KMS-11 (cell line): Measurements from ENCODE around the gene RPA1.
"Not testable (repeated sequence)": the region's sequence is repeated elsewhere in the genome, so short reads cannot be mapped to it uniquely, and the experiment has no call there.

ENCODE experiments used
- H2AFZ ChIP-seq: fragments of 200-600 bp; sonication (generic); 2 replicates; pipeline ENCODE4 v1.6.1; 2016; ENCODE audit warnings: antibody characterized with exemption, mixed run types, low read depth
- H3K27ac ChIP-seq: fragments of 200-600 bp; sonication (generic); 2 replicates; pipeline ENCODE4 v1.6.1; 2016; ENCODE audit warnings: mild to moderate bottlenecking, mixed run types
- H3K27me3 ChIP-seq: fragments of 200-600 bp; sonication (generic); 2 replicates; pipeline ENCODE4 v1.6.1; 2017; ENCODE audit warnings: mild to moderate bottlenecking, low read depth, mixed run types, moderate library complexity; ENCODE audit not compliant: insufficient read depth
- H3K36me3 ChIP-seq: fragments of 200-600 bp; sonication (generic); 2 replicates; pipeline ENCODE4 v1.6.1; 2017; ENCODE audit warnings: mild to moderate bottlenecking, mixed run types; ENCODE audit not compliant: insufficient read depth
- H3K4me1 ChIP-seq: fragments of 200-600 bp; sonication (generic); 2 replicates; pipeline ENCODE4 v1.6.1; 2016; ENCODE audit warnings: mild to moderate bottlenecking, low read depth, mixed run types; ENCODE audit not compliant: poor library complexity, severe bottlenecking
- H3K4me2 ChIP-seq: fragments of 200-600 bp; sonication (generic); 2 replicates; pipeline ENCODE4 v1.7.0; 2016; ENCODE audit warnings: mild to moderate bottlenecking, mixed run types
- H3K4me3 ChIP-seq: fragments of 200-600 bp; sonication (generic); IDR thresholded peaks from 2 replicates; pipeline ENCODE4 v1.6.1; 2017; ENCODE audit warnings: low read depth, low read length, mixed read lengths; ENCODE audit not compliant: insufficient read depth
- H3K79me2 ChIP-seq: fragments of 200-600 bp; sonication (generic); 2 replicates; pipeline ENCODE4 v1.6.1; 2016; ENCODE audit warnings: low read depth, mixed run types; ENCODE audit not compliant: insufficient read depth
- H3K9ac ChIP-seq: fragments of 200-600 bp; sonication (generic); 2 replicates; pipeline ENCODE4 v1.6.1; 2016; ENCODE audit warnings: mild to moderate bottlenecking, mixed run types
- H4K20me1 ChIP-seq: fragments of 200-600 bp; sonication (generic); 2 replicates; pipeline ENCODE4 v1.6.1; 2016; ENCODE audit warnings: mild to moderate bottlenecking, mixed run types; ENCODE audit not compliant: insufficient read depth
- TF ChIP-seq, protein P1 (sequence below): fragments of 200-600 bp; sonication (generic); conservative IDR thresholded peaks from 2 replicates; pipeline ENCODE4 v1.6.1; 2017; ENCODE audit warnings: low read depth, mild to moderate bottlenecking, antibody characterized with exemption, low read length, moderate library complexity, mixed read lengths

Gene RPA1

DNA sequence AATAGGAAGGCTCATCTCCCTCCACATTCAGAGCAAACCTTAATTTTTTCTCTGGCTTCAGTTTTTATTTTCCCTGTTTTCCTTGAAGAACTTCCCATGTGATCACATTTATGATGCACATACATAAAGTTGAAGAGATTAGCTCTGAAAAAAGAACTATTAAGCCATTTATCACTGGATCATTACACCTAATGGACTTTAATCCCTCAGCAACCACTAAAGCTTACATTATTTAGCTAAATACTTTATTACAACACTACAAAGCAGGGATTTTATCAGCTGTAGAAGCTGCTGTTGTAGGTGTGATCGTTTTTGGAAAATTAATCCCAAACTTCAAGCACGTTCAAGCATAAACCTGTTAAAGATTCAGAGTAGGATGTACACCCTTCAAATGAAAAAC lies 21.2 kb upstream of the RPA1 start:
- Histone ChIP-seq H3K4me2 (no peak overlapping the region), H3K4me1 (no peaks in the 10 kb centered on the region), H3K9ac (no peak overlapping the region), H2AFZ (no peak overlapping the region), H4K20me1 (no peaks in the 10 kb centered on the region), H3K79me2 (no peaks in the 10 kb centered on the region), H3K27me3 (no peaks in the 10 kb centered on the region), H3K4me3 (no peak overlapping the region), H3K36me3 (no peaks in the 10 kb centered on the region), H3K27ac (no peak overlapping the region)
- TF ChIP-seq, protein P1, sequence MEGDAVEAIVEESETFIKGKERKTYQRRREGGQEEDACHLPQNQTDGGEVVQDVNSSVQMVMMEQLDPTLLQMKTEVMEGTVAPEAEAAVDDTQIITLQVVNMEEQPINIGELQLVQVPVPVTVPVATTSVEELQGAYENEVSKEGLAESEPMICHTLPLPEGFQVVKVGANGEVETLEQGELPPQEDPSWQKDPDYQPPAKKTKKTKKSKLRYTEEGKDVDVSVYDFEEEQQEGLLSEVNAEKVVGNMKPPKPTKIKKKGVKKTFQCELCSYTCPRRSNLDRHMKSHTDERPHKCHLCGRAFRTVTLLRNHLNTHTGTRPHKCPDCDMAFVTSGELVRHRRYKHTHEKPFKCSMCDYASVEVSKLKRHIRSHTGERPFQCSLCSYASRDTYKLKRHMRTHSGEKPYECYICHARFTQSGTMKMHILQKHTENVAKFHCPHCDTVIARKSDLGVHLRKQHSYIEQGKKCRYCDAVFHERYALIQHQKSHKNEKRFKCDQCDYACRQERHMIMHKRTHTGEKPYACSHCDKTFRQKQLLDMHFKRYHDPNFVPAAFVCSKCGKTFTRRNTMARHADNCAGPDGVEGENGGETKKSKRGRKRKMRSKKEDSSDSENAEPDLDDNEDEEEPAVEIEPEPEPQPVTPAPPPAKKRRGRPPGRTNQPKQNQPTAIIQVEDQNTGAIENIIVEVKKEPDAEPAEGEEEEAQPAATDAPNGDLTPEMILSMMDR: no peak

DNA sequence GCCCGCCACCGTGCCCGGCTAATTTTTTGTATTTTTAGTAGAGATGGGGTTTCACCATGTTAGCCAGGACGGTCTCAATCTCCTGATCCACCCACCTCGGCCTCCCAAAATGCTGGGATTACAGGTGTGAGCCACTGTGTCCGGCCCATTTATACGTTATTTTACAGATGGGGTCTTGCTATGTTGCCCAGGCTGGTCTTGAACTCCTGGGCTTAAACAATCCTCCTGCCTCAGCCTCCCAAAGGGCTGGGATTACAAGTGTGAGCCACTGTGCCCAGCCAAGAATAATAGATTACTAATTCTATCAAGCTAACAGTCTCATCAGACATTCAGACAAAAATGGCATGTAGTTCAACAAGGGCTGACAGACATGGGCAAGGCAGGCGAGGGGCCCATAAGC lies 20.0 kb upstream of the RPA1 start:
- not testable (repeated sequence) for H2AFZ ChIP-seq, H3K27ac ChIP-seq, H4K20me1 ChIP-seq, H3K27me3 ChIP-seq, H3K4me3 ChIP-seq, H3K79me2 ChIP-seq, H3K9ac ChIP-seq, H3K4me1 ChIP-seq, H3K36me3 ChIP-seq, H3K4me2 ChIP-seq

- Histone ChIP-seq H4K20me1 (no peaks in the 10 kb centered on the region), H3K27ac (no peak overlapping the region), H2AFZ (no peak overlapping the region), H3K4me1 (no peaks in the 10 kb centered on the region), H3K27me3 (no peaks in the 10 kb centered on the region), H3K79me2 (no peaks in the 10 kb centered on the region), H3K9ac (no peak overlapping the region), H3K4me3 (no peak overlapping the region), H3K36me3 (no peaks in the 10 kb centered on the region), H3K4me2 (no peak overlapping the region)
- TF ChIP-seq, protein P1: no peak
Observed at GRCh38 chr17:1810450-1811103, 19.2 kb upstream of the RPA1 start.

DNA sequence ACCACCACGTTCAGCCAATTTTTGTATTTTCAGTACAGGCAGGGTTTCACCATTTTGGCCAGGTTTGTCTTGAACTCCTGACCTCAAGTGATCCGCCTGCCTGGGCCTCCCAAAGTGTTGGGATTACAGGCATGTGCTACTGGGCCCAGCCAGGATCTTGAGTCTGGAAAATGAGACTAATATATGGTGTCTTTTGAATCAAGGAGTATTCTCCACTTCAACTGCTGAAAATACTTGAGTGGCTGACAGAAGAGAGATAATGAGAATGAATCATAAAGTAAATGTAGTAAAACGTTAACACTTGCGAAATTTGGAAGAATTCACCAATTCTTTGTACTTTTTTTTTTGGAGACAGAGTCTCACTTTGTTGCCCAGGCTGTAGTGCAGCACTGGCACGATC lies 16.7 kb upstream of the RPA1 start:
- Histone ChIP-seq H3K4me2 (no peak overlapping the region), H3K27ac (no peak overlapping the region), H3K27me3 (no peaks in the 10 kb centered on the region), H4K20me1 (no peaks in the 10 kb centered on the region), H3K4me1 (no peaks in the 10 kb centered on the region), H3K4me3 (no peak overlapping the region), H3K36me3 (no peaks in the 10 kb centered on the region), H2AFZ (no peak overlapping the region), H3K9ac (no peak overlapping the region), H3K79me2 (no peaks in the 10 kb centered on the region)
- TF ChIP-seq, protein P1: no peak

DNA sequence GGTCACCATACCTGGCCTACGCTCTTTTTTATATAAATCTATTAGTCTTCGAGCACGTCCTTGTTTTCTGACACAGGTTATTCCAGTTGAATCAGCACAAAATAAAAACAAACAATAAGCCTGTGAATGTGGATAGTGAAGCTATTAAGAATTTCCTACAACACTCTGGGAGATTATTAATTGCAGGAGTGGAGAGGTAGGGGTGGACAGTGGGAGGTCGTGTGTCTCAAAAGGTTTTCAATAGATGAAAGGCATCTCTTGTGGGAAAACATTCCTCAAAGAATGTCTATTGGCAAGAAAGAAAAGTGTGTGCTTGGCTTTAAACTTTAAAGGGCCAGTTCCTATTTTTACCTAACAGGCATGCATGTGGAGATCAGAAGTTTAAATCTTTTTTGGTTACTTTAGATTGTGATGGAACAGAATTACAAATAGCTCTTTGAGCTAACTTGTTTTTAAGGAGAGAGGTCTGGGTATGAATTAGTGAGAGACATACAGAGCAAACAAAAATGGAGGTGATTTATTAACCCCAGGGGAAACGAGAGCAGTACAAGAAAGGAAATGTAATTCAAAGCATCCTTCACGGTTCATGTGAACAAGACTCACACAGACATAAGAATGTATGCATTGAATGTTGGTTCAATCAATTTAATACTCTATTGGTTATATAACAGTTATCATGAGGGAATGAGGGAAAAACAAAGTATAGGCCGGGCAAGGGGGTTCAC lies 9.1 kb upstream of the RPA1 start:
- no peak overlapping the region for H3K27ac ChIP-seq
- H3K9ac ChIP-seq: no peak overlapping the region
- H3K27me3 ChIP-seq: no peaks in the 10 kb centered on the region
- peaks cover 26% of the 10 kb centered on the region for H3K4me1 ChIP-seq
- no peaks in the 10 kb centered on the region for H3K79me2 ChIP-seq
- TF ChIP-seq, protein P1: no peak
- no peak overlapping the region for H3K4me3 ChIP-seq
- no peak overlapping the region for H3K4me2 ChIP-seq
- no peak overlapping the region for H2AFZ ChIP-seq
- no peaks in the 10 kb centered on the region for H3K36me3 ChIP-seq
- H4K20me1 ChIP-seq: no peaks in the 10 kb centered on the region
